Measurements from ENCODE around the gene GPX4. TPM values are rescaled to one million over a fixed set of nuclear protein-coding genes. Genes with fewer than 3 reads are reported as not detected.

The GPX4 gene
- polyA plus RNA-seq, 3 donors, result 459 to 508 (median 493) TPM

DNA sequence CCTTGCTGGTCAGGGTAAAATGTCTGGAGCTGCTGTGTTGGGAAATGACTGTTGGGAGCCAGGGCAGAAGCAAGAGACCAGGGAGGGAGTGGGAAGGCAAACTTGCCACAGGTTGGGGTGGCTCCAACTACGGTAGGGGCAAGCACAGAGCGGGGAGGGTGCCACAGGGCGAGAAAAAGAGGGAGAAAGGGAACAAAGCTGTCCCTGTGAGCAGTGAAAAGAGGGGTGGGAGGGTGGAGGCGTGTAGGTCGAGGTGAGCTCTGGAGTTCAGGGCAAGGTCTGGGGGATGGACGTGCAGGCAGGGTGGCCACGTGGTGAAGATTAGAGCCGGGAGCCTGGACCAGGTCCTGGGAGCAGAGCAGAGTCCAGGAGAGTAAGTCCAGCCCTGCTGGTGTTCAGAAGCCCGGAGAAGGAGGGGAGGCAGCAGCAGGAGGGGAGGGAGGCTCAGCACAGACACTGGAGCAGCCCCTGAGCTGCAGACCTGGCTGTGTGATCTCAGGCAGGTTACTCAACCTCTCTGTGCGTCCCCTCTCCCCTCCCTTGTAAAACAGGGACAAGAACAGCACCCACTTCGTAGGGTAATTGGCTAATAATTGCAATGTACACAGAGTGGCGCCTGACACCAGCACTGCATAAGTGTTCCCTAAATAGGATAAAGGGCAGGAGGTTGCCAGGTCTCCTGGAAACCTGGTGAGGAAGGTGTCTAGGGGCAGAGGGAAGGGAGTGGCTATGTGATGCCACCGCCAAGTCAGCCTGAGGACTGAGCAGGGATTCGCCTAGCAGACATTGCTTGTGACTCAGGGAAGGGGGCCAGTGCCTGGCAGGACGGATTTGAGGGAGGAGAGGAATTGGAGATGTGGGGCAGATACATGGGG is 5.4 kb upstream of the GPX4 start:
- peak overlapping the region; percentile 29 for H3K4me2 ChIP-seq (replicated peaks; ENCODE audit: extremely low read depth, low read length, poor library complexity, severe bottlenecking)
- peak overlapping the region; percentile 58 to 95 for H3K27ac ChIP-seq (ENCODE audit: low read depth in 1 of 2, low read length in 2 of 2)
- no peak overlapping the region for H2AFZ ChIP-seq (ENCODE audit: insufficient read depth, low read depth, low read length, poor library complexity, severe bottlenecking)
- H3K9ac ChIP-seq (ENCODE audit: insufficient read depth, low read length, poor library complexity, severe bottlenecking), result peak overlapping the region; percentile 34
- intact Hi-C loops (cut with micrococcal nuclease), result no loop called here
- H3K4me1 ChIP-seq (ENCODE audit: control insufficient read depth in 1 of 2, insufficient read depth in 2 of 2, low read length in 2 of 2), result peaks cover 83 to 87% of the 10 kb centered on the region in 2 donors
- no peaks in the 10 kb centered on the region for H3K27me3 ChIP-seq (ENCODE audit: control insufficient read depth in 2 of 2, insufficient read depth in 2 of 2, low read length in 2 of 2)
- H3K36me3 ChIP-seq (replicated peaks in 1 of 2; ENCODE audit: control insufficient read depth in 1 of 2, insufficient read depth in 2 of 2, low read length in 2 of 2), result peaks cover 4 to 5% of the 10 kb centered on the region in 2 donors
- Mint-ChIP-seq H3K27ac (peak overlapping the region; percentile 79 to 98 (median 89)), H3K36me3 (peaks cover 5 to 6% of the 10 kb centered on the region in 2 donors), H3K27me3 (ENCODE audit: low read depth in 3 of 3) (peaks cover 0 to 3% (median 0%) of the 10 kb centered on the region in 3 donors), H3K4me1 (peaks cover 67% of the 10 kb centered on the region), H3K4me3 (no peak overlapping the region), H3K9me3 (peaks cover 7 to 15% (median 13%) of the 10 kb centered on the region in 7 donors)
- H3K4me3 ChIP-seq (replicated peaks in 1 of 3; ENCODE audit: low read depth in 2 of 3, low read length in 3 of 3), result peak overlapping the region in 1 of 3 experiments; percentile 12
- peaks cover 27% of the 10 kb centered on the region for H3K79me2 ChIP-seq (ENCODE audit: insufficient read depth, low read length)
- peaks cover 0 to 12% of the 10 kb centered on the region in 2 donors for H3K9me3 ChIP-seq (replicated peaks in 1 of 2; ENCODE audit: control insufficient read depth in 1 of 2, insufficient read depth in 1 of 2, low read length in 2 of 2)
- TF ChIP-seq, protein P1, sequence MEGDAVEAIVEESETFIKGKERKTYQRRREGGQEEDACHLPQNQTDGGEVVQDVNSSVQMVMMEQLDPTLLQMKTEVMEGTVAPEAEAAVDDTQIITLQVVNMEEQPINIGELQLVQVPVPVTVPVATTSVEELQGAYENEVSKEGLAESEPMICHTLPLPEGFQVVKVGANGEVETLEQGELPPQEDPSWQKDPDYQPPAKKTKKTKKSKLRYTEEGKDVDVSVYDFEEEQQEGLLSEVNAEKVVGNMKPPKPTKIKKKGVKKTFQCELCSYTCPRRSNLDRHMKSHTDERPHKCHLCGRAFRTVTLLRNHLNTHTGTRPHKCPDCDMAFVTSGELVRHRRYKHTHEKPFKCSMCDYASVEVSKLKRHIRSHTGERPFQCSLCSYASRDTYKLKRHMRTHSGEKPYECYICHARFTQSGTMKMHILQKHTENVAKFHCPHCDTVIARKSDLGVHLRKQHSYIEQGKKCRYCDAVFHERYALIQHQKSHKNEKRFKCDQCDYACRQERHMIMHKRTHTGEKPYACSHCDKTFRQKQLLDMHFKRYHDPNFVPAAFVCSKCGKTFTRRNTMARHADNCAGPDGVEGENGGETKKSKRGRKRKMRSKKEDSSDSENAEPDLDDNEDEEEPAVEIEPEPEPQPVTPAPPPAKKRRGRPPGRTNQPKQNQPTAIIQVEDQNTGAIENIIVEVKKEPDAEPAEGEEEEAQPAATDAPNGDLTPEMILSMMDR (IDR thresholded peaks at IDR 0.05), result no peak
- no peak for DNase-seq
- 91% methylated on average over 13 of the region's 15 CpGs for WGBS (ENCODE audit: insufficient coverage)
- H4K20me1 ChIP-seq (ENCODE audit: insufficient read depth, low read length), result peaks cover 16% of the 10 kb centered on the region

DNA sequence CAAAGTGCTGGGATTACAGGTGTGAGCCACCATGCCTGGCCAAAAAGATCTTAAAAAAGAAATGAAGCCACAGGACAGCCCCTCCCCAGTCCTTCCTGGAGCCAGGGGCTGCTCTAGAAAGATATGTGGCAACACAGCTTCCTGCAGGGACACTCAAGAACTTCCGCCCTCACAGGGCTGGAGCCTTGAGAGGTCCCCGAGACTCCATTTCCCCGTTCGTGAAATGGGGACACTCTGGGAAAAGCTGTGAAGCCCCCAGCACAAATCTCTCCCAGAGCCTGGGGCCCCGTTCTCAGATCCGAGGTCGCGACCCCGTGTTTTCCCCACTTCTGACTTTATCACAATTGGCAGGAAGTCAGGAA is 2.5 kb upstream of the GPX4 start:
- H3K9me3 ChIP-seq (replicated peaks in 1 of 2; ENCODE audit: control insufficient read depth in 1 of 2, insufficient read depth in 1 of 2, low read length in 2 of 2), result peaks cover 0 to 12% of the 10 kb centered on the region in 2 donors
- H3K36me3 ChIP-seq (replicated peaks in 1 of 2; ENCODE audit: control insufficient read depth in 1 of 2, insufficient read depth in 2 of 2, low read length in 2 of 2), result peaks cover 5 to 6% of the 10 kb centered on the region in 2 donors
- H3K27me3 ChIP-seq (ENCODE audit: control insufficient read depth in 2 of 2, insufficient read depth in 2 of 2, low read length in 2 of 2), result no peaks in the 10 kb centered on the region
- Mint-ChIP-seq H3K36me3 (peaks cover 2 to 9% of the 10 kb centered on the region in 2 donors), H3K27ac (peak overlapping the region; percentile 96 to 99 (median 98)), H3K4me3 (peak overlapping the region; percentile 66 to 75), H3K4me1 (peaks cover 60% of the 10 kb centered on the region), H3K9me3 (peaks cover 7 to 15% (median 13%) of the 10 kb centered on the region in 7 donors), H3K27me3 (ENCODE audit: low read depth in 3 of 3) (peaks cover 0 to 3% (median 0%) of the 10 kb centered on the region in 3 donors)
- WGBS (ENCODE audit: insufficient coverage), result 0% methylated on average over 5 of the region's 9 CpGs
- peak overlapping the region; percentile 13 to 62 (median 38) for H3K4me3 ChIP-seq (replicated peaks in 1 of 3; ENCODE audit: low read depth in 2 of 3, low read length in 3 of 3)
- peak overlapping the region; percentile 95 to 99 for H3K27ac ChIP-seq (ENCODE audit: low read depth in 1 of 2, low read length in 2 of 2)
- H3K4me1 ChIP-seq (ENCODE audit: control insufficient read depth in 1 of 2, insufficient read depth in 2 of 2, low read length in 2 of 2), result peaks cover 78 to 83% of the 10 kb centered on the region in 2 donors
- peaks cover 17% of the 10 kb centered on the region for H4K20me1 ChIP-seq (ENCODE audit: insufficient read depth, low read length)
- DNase-seq, result peak; percentile 66 to 91 (median 85)
- TF ChIP-seq, protein P1 (IDR thresholded peaks at IDR 0.05), result no peak
- peak overlapping the region; percentile 78 for H3K9ac ChIP-seq (ENCODE audit: insufficient read depth, low read length, poor library complexity, severe bottlenecking)
- H3K79me2 ChIP-seq (ENCODE audit: insufficient read depth, low read length), result peaks cover 27% of the 10 kb centered on the region
- intact Hi-C loops (cut with micrococcal nuclease), result loop anchor here (5.0 to 10.0 kb wide), 5 partner anchors 34 to 174 kb away; partner anchors contain the start of genes ARHGAP45 (in 2 of the 2), ARID3A (in 1 of the 2), ATP5F1D (in 1 of the 2) and CIRBP (in 1 of the 2)
- no peak overlapping the region for H2AFZ ChIP-seq (ENCODE audit: insufficient read depth, low read depth, low read length, poor library complexity, severe bottlenecking)
- peak overlapping the region; percentile 68 for H3K4me2 ChIP-seq (replicated peaks; ENCODE audit: extremely low read depth, low read length, poor library complexity, severe bottlenecking)

All from CD14-positive monocyte (primary cell).